Upper lobe of left lung (tissue), 4 donors: ENCODE measurements around the gene LASP1.

Experiments used
- CTCF ChIP-seq, 6 experiments: fragments of 450-650 bp in 4 of 6; fragments of 200-600 bp in 2 of 6; sonication (generic) in 2 of 6; IDR thresholded peaks; one replicate each; pipeline ENCODE4 v1.5.1; 2016 to 2019; ENCODE audit warnings: antibody characterized with exemption in 6 of 6
- EP300 ChIP-seq, 4 donors: sonication (generic); formaldehyde crosslinking; IDR thresholded peaks; one replicate each; pipeline ENCODE4 v1.5.1; 2017; ENCODE audit warnings: antibody characterized with exemption in 4 of 4, control low read depth in 2 of 4
- POLR2A ChIP-seq, 4 donors: fragments of 450-650 bp; IDR thresholded peaks; one replicate each; pipeline ENCODE4 v1.5.1; 2016 to 2017; ENCODE audit warnings: antibody characterized with exemption in 4 of 4, mild to moderate bottlenecking in 2 of 4
- POLR2AphosphoS5 ChIP-seq, 2 donors: sonication (generic); formaldehyde crosslinking; IDR thresholded peaks; one replicate each; pipeline ENCODE4 v1.5.1; 2017; ENCODE audit warnings: antibody characterized with exemption in 2 of 2

GRCh38 chr17:38874505-38875400, 4.9 kb downstream of the LASP1 start:
- no peak for TF ChIP-seq CTCF (IDR thresholded peaks at IDR 0.05)
- TF ChIP-seq POLR2A (IDR thresholded peaks at IDR 0.05): no peak
- no peak for TF ChIP-seq EP300 (IDR thresholded peaks at IDR 0.05)
- no peak for TF ChIP-seq POLR2AphosphoS5 (IDR thresholded peaks at IDR 0.05)
